Gastroesophageal sphincter (tissue), 3 donors: ENCODE results near the gene ARID1B.
A peak's percentile ranks its signal among the peaks of the same experiment; 100 is the strongest.

Source experiments
- EP300 ChIP-seq: sonication (generic); formaldehyde crosslinking; IDR thresholded peaks from one replicate; pipeline ENCODE4 v1.6.1; 2017; ENCODE audit warnings: antibody characterized with exemption, mild to moderate bottlenecking
- POLR2A ChIP-seq, 2 donors: fragments of 450-650 bp; IDR thresholded peaks; one replicate each; pipeline ENCODE4 v1.6.1; 2017; ENCODE audit warnings: antibody characterized with exemption in 2 of 2, mild to moderate bottlenecking in 2 of 2, moderate library complexity in 1 of 2
- POLR2AphosphoS5 ChIP-seq: sonication (generic); formaldehyde crosslinking; IDR thresholded peaks from one replicate; pipeline ENCODE4 v1.6.1; 2017; ENCODE audit warnings: antibody characterized with exemption
- TF ChIP-seq, protein P1 (sequence below), 4 experiments: fragments of 200-600 bp in 2 of 4; fragments of 450-650 bp in 2 of 4; sonication (generic) in 1 of 4; IDR thresholded peaks; one replicate each; pipeline ENCODE4 v1.5.1; 2017 to 2019; ENCODE audit warnings: antibody characterized with exemption in 4 of 4, mild to moderate bottlenecking in 2 of 4, moderate library complexity in 2 of 4

DNA sequence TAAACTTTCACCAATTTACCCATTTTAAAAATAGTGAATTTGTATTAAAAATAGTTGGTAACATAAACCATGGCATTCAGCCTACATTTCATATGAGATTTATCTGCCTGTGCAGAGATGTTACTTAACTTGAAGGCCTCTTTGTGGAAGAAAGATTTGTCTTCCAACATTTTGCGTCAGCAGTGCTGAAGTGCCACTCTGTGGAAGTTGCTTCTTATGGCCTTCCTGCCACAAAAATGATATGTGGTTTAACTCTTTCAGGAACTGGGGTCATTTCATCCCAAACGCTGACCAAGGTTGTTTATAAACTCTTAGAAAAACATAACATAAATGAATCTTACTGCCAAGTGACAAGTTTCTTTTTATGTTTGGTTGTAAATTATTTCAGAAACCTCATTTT, 246.8 kb downstream of the ARID1B start:
- TF ChIP-seq POLR2AphosphoS5 (peak; percentile 32), EP300 (no peak), POLR2A (IDR thresholded peaks at IDR 0.05) (no peak)
- TF ChIP-seq, protein P1, sequence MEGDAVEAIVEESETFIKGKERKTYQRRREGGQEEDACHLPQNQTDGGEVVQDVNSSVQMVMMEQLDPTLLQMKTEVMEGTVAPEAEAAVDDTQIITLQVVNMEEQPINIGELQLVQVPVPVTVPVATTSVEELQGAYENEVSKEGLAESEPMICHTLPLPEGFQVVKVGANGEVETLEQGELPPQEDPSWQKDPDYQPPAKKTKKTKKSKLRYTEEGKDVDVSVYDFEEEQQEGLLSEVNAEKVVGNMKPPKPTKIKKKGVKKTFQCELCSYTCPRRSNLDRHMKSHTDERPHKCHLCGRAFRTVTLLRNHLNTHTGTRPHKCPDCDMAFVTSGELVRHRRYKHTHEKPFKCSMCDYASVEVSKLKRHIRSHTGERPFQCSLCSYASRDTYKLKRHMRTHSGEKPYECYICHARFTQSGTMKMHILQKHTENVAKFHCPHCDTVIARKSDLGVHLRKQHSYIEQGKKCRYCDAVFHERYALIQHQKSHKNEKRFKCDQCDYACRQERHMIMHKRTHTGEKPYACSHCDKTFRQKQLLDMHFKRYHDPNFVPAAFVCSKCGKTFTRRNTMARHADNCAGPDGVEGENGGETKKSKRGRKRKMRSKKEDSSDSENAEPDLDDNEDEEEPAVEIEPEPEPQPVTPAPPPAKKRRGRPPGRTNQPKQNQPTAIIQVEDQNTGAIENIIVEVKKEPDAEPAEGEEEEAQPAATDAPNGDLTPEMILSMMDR (IDR thresholded peaks at IDR 0.05), result peak in 1 of 4 experiments; percentile 6
